Smooth muscle cell (in vitro differentiated cells): ENCODE measurements around the gene HSD17B10. TPM values are rescaled to one million over a fixed set of nuclear protein-coding genes. Genes with fewer than 3 reads are reported as not detected.

Experiments used
- DNase-seq: peaks from one replicate; lab custom pipeline; 2025; ENCODE audit not compliant: unreplicated experiment; lab: John Stamatoyannopoulos, UW
- H2AFZ ChIP-seq: fragments of 200-600 bp; sonication (generic); 2 replicates; pipeline ENCODE4 v1.6.0; 2016; ENCODE audit warnings: antibody characterized with exemption, low read depth, mild to moderate bottlenecking
- H3F3A ChIP-seq: fragments of 200-600 bp; sonication (generic); 2 replicates; pipeline ENCODE4 v1.6.0; 2017; ENCODE audit warnings: antibody characterized with exemption, low read depth
- H3K27ac ChIP-seq: fragments of 200-600 bp; sonication (generic); 2 replicates; pipeline ENCODE4 v1.5.1; 2016; ENCODE audit warnings: low read depth, mild to moderate bottlenecking
- H3K27me3 ChIP-seq: fragments of 200-600 bp; sonication (generic); 2 replicates; pipeline ENCODE4 v1.6.1; 2016; ENCODE audit warnings: low read depth, mild to moderate bottlenecking
- H3K36me3 ChIP-seq: fragments of 200-600 bp; sonication (generic); 2 replicates; pipeline ENCODE4 v1.5.1; 2016; ENCODE audit warnings: low read depth
- H3K4me1 ChIP-seq: fragments of 200-600 bp; sonication (generic); 2 replicates; pipeline ENCODE4 v1.5.1; 2016; ENCODE audit warnings: low read depth
- H3K4me2 ChIP-seq: fragments of 200-600 bp; sonication (generic); 2 replicates; pipeline ENCODE4 v1.6.0; 2016; ENCODE audit warnings: mild to moderate bottlenecking
- H3K4me3 ChIP-seq: fragments of 200-600 bp; sonication (generic); 2 replicates; pipeline ENCODE4 v1.5.1; 2016; ENCODE audit warnings: mild to moderate bottlenecking
- H3K79me2 ChIP-seq: fragments of 200-600 bp; sonication (generic); 2 replicates; pipeline ENCODE4 v1.6.0; 2016; ENCODE audit warnings: low read depth, mild to moderate bottlenecking
- H3K9ac ChIP-seq: fragments of 200-600 bp; sonication (generic); 2 replicates; pipeline ENCODE4 v1.6.0; 2016; ENCODE audit warnings: low read depth
- H3K9me3 ChIP-seq: fragments of 200-600 bp; sonication (generic); replicated peaks from 2 replicates; pipeline ENCODE4 v1.5.1; 2016; ENCODE audit warnings: low read depth
- H4K20me1 ChIP-seq: fragments of 200-600 bp; sonication (generic); 2 replicates; pipeline ENCODE4 v1.6.0; 2016; ENCODE audit warnings: low read depth
- CTCF ChIP-seq: fragments of 200-600 bp; sonication (generic); IDR thresholded peaks from 2 replicates; pipeline ENCODE4 v1.5.1; 2017; ENCODE audit warnings: borderline replicate concordance, mild to moderate bottlenecking, antibody characterized with exemption; ENCODE audit not compliant: insufficient read depth, poor library complexity, severe bottlenecking
- WGBS: methylation state at CpG from one replicate; pipeline ENCODE4 v1.1.7; 2016; ENCODE audit warnings: low lambda C conversion rate; 5-methylcytosine and 5-hydroxymethylcytosine counted together
- polyA plus RNA-seq: library from polyadenylated mRNA; unstranded; fragments of >200 nt; fragmentation: Nextera tagmentation; extraction: Ambion mirVana; gene quantifications from 2 replicates; pipeline ENCODE4 v1.2.1, GENCODE V29; 2016
- total RNA-seq: library from RNA; depleted of rRNA; stranded (reverse); fragments of >200 nt; gene quantifications from 2 replicates; pipeline ENCODE4 v1.2.3, GENCODE V29; 2014

HSD17B10 gene
- total and polyA plus RNA-seq, 2 experiments from 2014 or later = 48.6 to 92.2 TPM

- H4K20me1 ChIP-seq = peaks cover 7% of the 10 kb centered on the region
- no peaks in the 10 kb centered on the region for H3K36me3 ChIP-seq
- WGBS = 91% methylated on average over 2 of the region's 2 CpGs
Measured at GRCh38 chrX:53412446-53412845, 21.7 kb downstream of the HSD17B10 start.

GRCh38 chrX:53403535-53403934 lies 30.6 kb downstream of the HSD17B10 start:
- Histone ChIP-seq H3K4me3 (no peak overlapping the region), H3K9me3 (no peaks in the 10 kb centered on the region), H2AFZ (no peak overlapping the region), H3K79me2 (no peaks in the 10 kb centered on the region), H3K36me3 (no peaks in the 10 kb centered on the region), H4K20me1 (no peaks in the 10 kb centered on the region), H3K27ac (no peak overlapping the region), H3K4me1 (no peaks in the 10 kb centered on the region), H3K4me2 (no peak overlapping the region), H3K9ac (no peak overlapping the region), H3K27me3 (no peaks in the 10 kb centered on the region), H3F3A (no peaks in the 10 kb centered on the region)
- TF ChIP-seq CTCF = no peak
- 89% methylated on average over 10 of the region's 10 CpGs for WGBS
- DNase-seq = no peak

More at GRCh38 chrX:53412446-53412845, 21.7 kb downstream of the HSD17B10 start:
- Histone ChIP-seq H3K4me2 (no peak overlapping the region), H2AFZ (no peak overlapping the region), H3K79me2 (peaks cover 9% of the 10 kb centered on the region), H3K4me1 (no peaks in the 10 kb centered on the region), H3K27ac (no peak overlapping the region), H3K9ac (no peak overlapping the region), H3K4me3 (no peak overlapping the region), H3K9me3 (no peaks in the 10 kb centered on the region), H3F3A (no peaks in the 10 kb centered on the region), H3K27me3 (no peaks in the 10 kb centered on the region)
- no peak for TF ChIP-seq CTCF
- DNase-seq = no peak

- no peaks in the 10 kb centered on the region for H3K9me3 ChIP-seq
- no peak overlapping the region for H3K9ac ChIP-seq
- 75% methylated on average over 1 of the region's 1 CpG for WGBS
- no peak overlapping the region for H2AFZ ChIP-seq
- no peaks in the 10 kb centered on the region for H3K36me3 ChIP-seq
- no peak for DNase-seq
- no peaks in the 10 kb centered on the region for H3K4me1 ChIP-seq
- H3K4me2 ChIP-seq = no peak overlapping the region
- no peaks in the 10 kb centered on the region for H3F3A ChIP-seq
- no peak for TF ChIP-seq CTCF
- no peaks in the 10 kb centered on the region for H3K79me2 ChIP-seq
- H3K27me3 ChIP-seq = no peaks in the 10 kb centered on the region
- H3K27ac ChIP-seq = no peak overlapping the region
- H3K4me3 ChIP-seq = no peak overlapping the region
- no peaks in the 10 kb centered on the region for H4K20me1 ChIP-seq
Measured at GRCh38 chrX:53398216-53398615, 36.0 kb downstream of the HSD17B10 start.

GRCh38 chrX:53395605-53396298 lies 38.4 kb downstream of the HSD17B10 start:
- Histone ChIP-seq H3K9ac (no peak overlapping the region), H3K4me3 (no peak overlapping the region), H3K27ac (no peak overlapping the region), H2AFZ (no peak overlapping the region), H3K4me1 (no peaks in the 10 kb centered on the region), H3K27me3 (no peaks in the 10 kb centered on the region), H3K79me2 (no peaks in the 10 kb centered on the region), H4K20me1 (no peaks in the 10 kb centered on the region), H3F3A (no peaks in the 10 kb centered on the region), H3K4me2 (no peak overlapping the region), H3K36me3 (no peaks in the 10 kb centered on the region), H3K9me3 (no peaks in the 10 kb centered on the region)
- TF ChIP-seq CTCF = no peak
- WGBS = 77% methylated on average over 2 of the region's 2 CpGs
- no peak for DNase-seq
